ENCODE data around the gene KCNMA1.

Gene KCNMA1

DNA sequence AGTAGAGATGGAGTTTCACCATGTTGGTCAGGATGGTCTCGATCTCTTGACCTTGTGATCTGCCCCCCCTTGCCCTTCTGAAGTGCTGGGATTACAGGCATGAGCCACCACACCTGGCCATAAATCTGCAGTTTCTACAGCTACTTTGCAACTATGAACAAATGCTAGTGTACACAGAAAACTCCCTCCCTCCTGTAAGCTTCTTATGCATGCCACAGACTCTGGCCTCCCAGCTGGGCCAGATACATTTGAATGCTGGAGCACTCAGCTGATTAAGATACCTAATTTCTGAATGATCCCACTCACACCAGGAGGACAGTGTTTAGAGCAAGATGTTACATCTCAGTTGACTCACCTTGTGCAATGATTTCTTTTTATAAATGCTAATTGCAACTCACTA is 486.2 kb downstream of the KCNMA1 start:
- no peak overlapping the region for H2BK5ac ChIP-seq (ENCODE audit: low read length)
- H4K8ac ChIP-seq (ENCODE audit: low read depth, low read length), result no peak overlapping the region
- no peaks in the 10 kb centered on the region for H3K36me3 ChIP-seq (ENCODE audit: control insufficient read depth, insufficient read depth, low read length)
- H3K79me1 ChIP-seq (ENCODE audit: low read length), result no peaks in the 10 kb centered on the region
- H3K27me3 ChIP-seq (ENCODE audit: insufficient read depth, low read length, poor library complexity), result no peaks in the 10 kb centered on the region
- H3K56ac ChIP-seq (ENCODE audit: low read length), result no peak overlapping the region
- DNase-seq, result no peak
- no peak overlapping the region for H3K4me2 ChIP-seq (ENCODE audit: low read length)
- H3K4me1 ChIP-seq (ENCODE audit: control insufficient read depth, low read depth, low read length), result no peaks in the 10 kb centered on the region
- H2BK120ac ChIP-seq (ENCODE audit: low read depth, low read length), result no peak overlapping the region
- H2AK5ac ChIP-seq (ENCODE audit: low read length), result no peak overlapping the region
- H3K4ac ChIP-seq (ENCODE audit: low read depth, low read length), result no peak overlapping the region
- no peak overlapping the region for H4K5ac ChIP-seq (ENCODE audit: low read length)
- WGBS (ENCODE audit: extremely low coverage, insufficient coverage, low lambda C conversion rate), result no CpG with 5 or more reads among the region's 1 CpG
- H3K4me3 ChIP-seq (ENCODE audit: low read length), result no peak overlapping the region
- no peak overlapping the region for H3K23ac ChIP-seq (ENCODE audit: low read length)
- H3K27ac ChIP-seq (ENCODE audit: low read depth, low read length), result no peak overlapping the region
- H3K79me2 ChIP-seq (ENCODE audit: control insufficient read depth, insufficient read depth, low read length), result no peaks in the 10 kb centered on the region
- H2BK15ac ChIP-seq (replicated peaks; ENCODE audit: low read depth), result no peak overlapping the region
- H3K18ac ChIP-seq (ENCODE audit: low read length), result no peak overlapping the region
- H3K9ac ChIP-seq (ENCODE audit: low read length), result no peak overlapping the region

DNA sequence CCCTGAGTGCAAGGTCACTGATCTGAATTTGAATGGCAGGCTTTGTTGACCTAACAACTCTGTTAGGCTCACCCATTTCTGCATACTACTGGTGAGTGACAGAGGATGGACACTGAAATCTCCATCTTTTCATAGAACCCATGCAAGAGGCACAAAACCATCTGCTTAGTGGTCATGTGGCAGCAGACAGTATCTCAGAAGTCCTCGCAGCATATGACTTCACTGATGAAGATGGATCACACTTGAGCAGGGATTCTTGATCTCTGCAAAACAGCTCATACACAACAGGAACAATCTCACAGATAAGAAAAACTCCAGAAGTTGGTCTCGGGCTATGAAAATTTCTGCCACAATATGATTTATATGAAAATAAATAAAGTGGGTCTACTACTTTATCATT is 487.9 kb downstream of the KCNMA1 start:
- Histone ChIP-seq H3K79me1 (ENCODE audit: low read length) (no peaks in the 10 kb centered on the region), H3K56ac (ENCODE audit: low read length) (no peak overlapping the region), H2AK5ac (ENCODE audit: low read length) (no peak overlapping the region), H2BK5ac (ENCODE audit: low read length) (no peak overlapping the region), H3K27me3 (ENCODE audit: insufficient read depth, low read length, poor library complexity) (no peaks in the 10 kb centered on the region), H3K36me3 (ENCODE audit: control insufficient read depth, insufficient read depth, low read length) (no peaks in the 10 kb centered on the region), H3K23ac (ENCODE audit: low read length) (no peak overlapping the region), H3K4me3 (ENCODE audit: low read length) (no peak overlapping the region), H2BK15ac (replicated peaks; ENCODE audit: low read depth) (no peak overlapping the region), H3K27ac (ENCODE audit: low read depth, low read length) (no peak overlapping the region), H3K4me1 (ENCODE audit: control insufficient read depth, low read depth, low read length) (no peaks in the 10 kb centered on the region), H3K9ac (ENCODE audit: low read length) (no peak overlapping the region), H3K4me2 (ENCODE audit: low read length) (no peak overlapping the region), H3K79me2 (ENCODE audit: control insufficient read depth, insufficient read depth, low read length) (no peaks in the 10 kb centered on the region), H3K18ac (ENCODE audit: low read length) (no peak overlapping the region), H2BK120ac (ENCODE audit: low read depth, low read length) (no peak overlapping the region), H4K8ac (ENCODE audit: low read depth, low read length) (no peak overlapping the region), H3K4ac (ENCODE audit: low read depth, low read length) (no peak overlapping the region), H4K5ac (ENCODE audit: low read length) (no peak overlapping the region)
- DNase-seq, result no peak
- WGBS (ENCODE audit: extremely low coverage, insufficient coverage, low lambda C conversion rate), result no CpG with 5 or more reads among the region's 2 CpGs

DNA sequence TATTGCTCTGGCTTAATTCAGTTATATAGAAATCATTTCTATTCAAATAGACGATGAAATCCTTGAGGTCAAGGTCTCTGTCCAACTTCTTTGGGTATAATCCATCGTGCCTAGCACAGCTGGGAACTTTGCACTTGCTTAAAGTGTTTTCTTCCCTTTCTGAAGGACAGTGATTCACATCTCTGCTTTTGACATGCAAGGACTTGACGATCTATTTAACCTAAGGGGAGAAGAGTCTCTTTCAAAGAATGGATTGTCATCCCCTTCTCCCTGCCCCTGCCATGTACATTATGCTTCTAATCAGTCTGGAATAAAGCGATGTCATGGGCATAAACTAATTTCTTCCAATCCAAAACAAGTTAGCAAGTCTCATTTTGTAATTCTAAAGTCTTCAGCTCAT is 488.6 kb downstream of the KCNMA1 start:
- WGBS (ENCODE audit: extremely low coverage, insufficient coverage, low lambda C conversion rate), result no CpG with 5 or more reads among the region's 4 CpGs
- Histone ChIP-seq H3K27ac (ENCODE audit: low read depth, low read length) (no peak overlapping the region), H3K79me2 (ENCODE audit: control insufficient read depth, insufficient read depth, low read length) (no peaks in the 10 kb centered on the region), H3K18ac (ENCODE audit: low read length) (no peak overlapping the region), H4K8ac (ENCODE audit: low read depth, low read length) (no peak overlapping the region), H3K79me1 (ENCODE audit: low read length) (no peaks in the 10 kb centered on the region), H2BK120ac (ENCODE audit: low read depth, low read length) (no peak overlapping the region), H2BK5ac (ENCODE audit: low read length) (no peak overlapping the region), H3K23ac (ENCODE audit: low read length) (no peak overlapping the region), H2AK5ac (ENCODE audit: low read length) (no peak overlapping the region), H3K27me3 (ENCODE audit: insufficient read depth, low read length, poor library complexity) (no peaks in the 10 kb centered on the region), H3K56ac (ENCODE audit: low read length) (no peak overlapping the region), H3K4me1 (ENCODE audit: control insufficient read depth, low read depth, low read length) (no peaks in the 10 kb centered on the region), H3K4me2 (ENCODE audit: low read length) (no peak overlapping the region), H2BK15ac (replicated peaks; ENCODE audit: low read depth) (no peak overlapping the region), H3K4ac (ENCODE audit: low read depth, low read length) (no peak overlapping the region), H3K36me3 (ENCODE audit: control insufficient read depth, insufficient read depth, low read length) (no peaks in the 10 kb centered on the region), H3K9ac (ENCODE audit: low read length) (no peak overlapping the region), H4K5ac (ENCODE audit: low read length) (no peak overlapping the region), H3K4me3 (ENCODE audit: low read length) (no peak overlapping the region)
- DNase-seq, result no peak

DNA sequence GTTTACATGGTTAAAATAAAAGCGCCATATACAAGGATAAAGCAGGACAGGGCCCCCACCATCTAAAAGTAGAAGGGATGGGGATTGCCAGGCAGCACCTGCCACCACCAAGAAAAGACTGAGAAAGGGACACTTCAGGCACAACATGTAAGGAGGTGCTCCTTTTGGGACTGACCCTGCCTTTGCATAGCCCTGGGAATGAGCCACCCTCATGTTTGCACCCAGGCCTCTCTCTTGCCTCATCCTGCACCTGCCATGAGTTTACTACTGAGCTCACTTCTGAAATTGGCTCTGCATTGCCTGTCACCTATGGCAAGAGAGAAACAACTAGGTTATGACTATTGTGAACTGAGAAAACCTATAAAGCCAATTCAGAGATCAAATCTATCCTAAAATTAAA is 489.7 kb downstream of the KCNMA1 start:
- Histone ChIP-seq H3K79me2 (ENCODE audit: control insufficient read depth, insufficient read depth, low read length) (no peaks in the 10 kb centered on the region), H3K4me1 (ENCODE audit: control insufficient read depth, low read depth, low read length) (no peaks in the 10 kb centered on the region), H3K27ac (ENCODE audit: low read depth, low read length) (no peak overlapping the region), H3K4me3 (ENCODE audit: low read length) (no peak overlapping the region), H2BK120ac (ENCODE audit: low read depth, low read length) (no peak overlapping the region), H3K27me3 (ENCODE audit: insufficient read depth, low read length, poor library complexity) (no peaks in the 10 kb centered on the region), H4K5ac (ENCODE audit: low read length) (no peak overlapping the region), H3K79me1 (ENCODE audit: low read length) (no peaks in the 10 kb centered on the region), H3K9ac (ENCODE audit: low read length) (no peak overlapping the region), H3K18ac (ENCODE audit: low read length) (no peak overlapping the region), H3K56ac (ENCODE audit: low read length) (no peak overlapping the region), H4K8ac (ENCODE audit: low read depth, low read length) (no peak overlapping the region), H3K4me2 (ENCODE audit: low read length) (no peak overlapping the region), H2BK15ac (replicated peaks; ENCODE audit: low read depth) (no peak overlapping the region), H3K23ac (ENCODE audit: low read length) (no peak overlapping the region), H2BK5ac (ENCODE audit: low read length) (no peak overlapping the region), H3K4ac (ENCODE audit: low read depth, low read length) (no peak overlapping the region), H2AK5ac (ENCODE audit: low read length) (no peak overlapping the region), H3K36me3 (ENCODE audit: control insufficient read depth, insufficient read depth, low read length) (no peaks in the 10 kb centered on the region)
- DNase-seq, result no peak
- WGBS (ENCODE audit: extremely low coverage, insufficient coverage, low lambda C conversion rate), result no CpG with 5 or more reads among the region's 1 CpG

DNA sequence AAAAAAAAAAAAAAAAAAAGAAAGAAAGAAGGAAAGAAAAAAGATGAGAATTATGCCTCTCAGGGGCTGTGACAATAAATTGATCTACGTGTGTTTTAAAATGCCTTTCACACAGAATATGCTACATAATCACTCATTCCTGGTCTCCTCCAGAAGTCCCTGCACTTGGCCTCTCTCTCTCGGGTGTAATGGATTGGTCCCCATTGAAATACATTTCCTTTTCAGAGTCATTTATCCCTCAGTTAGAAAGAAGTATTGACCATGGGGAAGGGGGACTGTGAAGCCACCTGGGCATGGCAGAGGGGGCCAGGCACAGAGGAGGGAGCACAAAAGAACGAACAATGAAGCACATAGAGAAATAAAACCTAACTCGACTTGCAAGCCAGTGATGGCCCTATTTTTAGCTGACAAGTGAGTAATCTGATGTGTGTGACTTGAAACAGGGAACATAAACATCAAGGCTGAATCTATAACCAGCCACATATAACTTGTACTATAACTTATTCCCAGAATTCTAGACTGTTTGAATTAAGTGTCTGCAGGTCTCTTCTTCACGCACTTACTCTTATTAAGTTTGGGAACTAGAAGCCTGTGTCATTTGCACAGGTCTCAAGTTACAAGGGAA is 490.8 kb downstream of the KCNMA1 start:
- H3K36me3 ChIP-seq (ENCODE audit: control insufficient read depth, insufficient read depth, low read length), result no peaks in the 10 kb centered on the region
- H3K4ac ChIP-seq (ENCODE audit: low read depth, low read length), result no peak overlapping the region
- no CpG with 5 or more reads among the region's 5 CpGs for WGBS (ENCODE audit: extremely low coverage, insufficient coverage, low lambda C conversion rate)
- no peak overlapping the region for H3K56ac ChIP-seq (ENCODE audit: low read length)
- no peak overlapping the region for H3K4me2 ChIP-seq (ENCODE audit: low read length)
- no peak overlapping the region for H3K23ac ChIP-seq (ENCODE audit: low read length)
- no peak overlapping the region for H3K4me3 ChIP-seq (ENCODE audit: low read length)
- H2BK120ac ChIP-seq (ENCODE audit: low read depth, low read length), result no peak overlapping the region
- H3K79me1 ChIP-seq (ENCODE audit: low read length), result no peaks in the 10 kb centered on the region
- H3K27ac ChIP-seq (ENCODE audit: low read depth, low read length), result no peak overlapping the region
- no peak overlapping the region for H4K5ac ChIP-seq (ENCODE audit: low read length)
- no peak overlapping the region for H3K18ac ChIP-seq (ENCODE audit: low read length)
- H2BK15ac ChIP-seq (replicated peaks; ENCODE audit: low read depth), result no peak overlapping the region
- H3K9ac ChIP-seq (ENCODE audit: low read length), result no peak overlapping the region
- no peak overlapping the region for H2AK5ac ChIP-seq (ENCODE audit: low read length)
- H3K4me1 ChIP-seq (ENCODE audit: control insufficient read depth, low read depth, low read length), result no peaks in the 10 kb centered on the region
- H2BK5ac ChIP-seq (ENCODE audit: low read length), result no peak overlapping the region
- no peaks in the 10 kb centered on the region for H3K27me3 ChIP-seq (ENCODE audit: insufficient read depth, low read length, poor library complexity)
- H3K79me2 ChIP-seq (ENCODE audit: control insufficient read depth, insufficient read depth, low read length), result no peaks in the 10 kb centered on the region
- H4K8ac ChIP-seq (ENCODE audit: low read depth, low read length), result no peak overlapping the region
- DNase-seq, result no peak

DNA sequence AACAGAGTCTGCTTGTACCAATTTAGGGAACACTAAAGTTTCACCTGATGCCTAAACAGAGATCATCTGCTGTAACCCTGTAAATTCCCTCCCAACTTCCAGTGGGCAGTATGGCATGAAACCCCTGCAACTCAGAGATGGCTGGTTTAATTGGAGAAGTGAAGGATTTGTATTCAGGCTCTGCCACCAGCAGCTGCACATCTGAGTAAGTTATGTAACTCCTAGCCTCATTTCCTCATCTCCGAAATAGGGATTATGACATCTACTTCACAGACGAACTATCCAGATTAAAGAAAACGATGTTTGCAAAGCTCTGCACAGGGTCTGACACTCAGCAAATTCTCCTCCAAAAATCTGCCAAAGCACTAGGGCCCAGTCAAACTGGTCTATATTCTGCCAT is 493.0 kb downstream of the KCNMA1 start:
- Histone ChIP-seq H3K79me1 (ENCODE audit: low read length) (no peaks in the 10 kb centered on the region), H3K36me3 (ENCODE audit: control insufficient read depth, insufficient read depth, low read length) (no peaks in the 10 kb centered on the region), H4K8ac (ENCODE audit: low read depth, low read length) (no peak overlapping the region), H3K4me3 (ENCODE audit: low read length) (no peak overlapping the region), H2BK15ac (replicated peaks; ENCODE audit: low read depth) (no peak overlapping the region), H3K23ac (ENCODE audit: low read length) (no peak overlapping the region), H3K79me2 (ENCODE audit: control insufficient read depth, insufficient read depth, low read length) (no peaks in the 10 kb centered on the region), H3K4me1 (ENCODE audit: control insufficient read depth, low read depth, low read length) (no peaks in the 10 kb centered on the region), H3K4ac (ENCODE audit: low read depth, low read length) (no peak overlapping the region), H3K18ac (ENCODE audit: low read length) (no peak overlapping the region), H3K9ac (ENCODE audit: low read length) (no peak overlapping the region), H2BK5ac (ENCODE audit: low read length) (no peak overlapping the region), H3K27me3 (ENCODE audit: insufficient read depth, low read length, poor library complexity) (no peaks in the 10 kb centered on the region), H2AK5ac (ENCODE audit: low read length) (no peak overlapping the region), H3K4me2 (ENCODE audit: low read length) (no peak overlapping the region), H3K27ac (ENCODE audit: low read depth, low read length) (no peak overlapping the region), H3K56ac (ENCODE audit: low read length) (no peak overlapping the region), H4K5ac (ENCODE audit: low read length) (no peak overlapping the region), H2BK120ac (ENCODE audit: low read depth, low read length) (no peak overlapping the region)
- DNase-seq, result no peak
- WGBS (ENCODE audit: extremely low coverage, insufficient coverage, low lambda C conversion rate), result no CpG with 5 or more reads among the region's 3 CpGs

All from mesendoderm (in vitro differentiated cells).